ENCODE results near the gene SLC1A6. TPM values are rescaled to one million over a fixed set of nuclear protein-coding genes. Genes with fewer than 3 reads are reported as not detected.
"Not testable (repeated sequence)": the region's sequence is repeated elsewhere in the genome, so short reads cannot be mapped to it uniquely, and the experiment has no call there.

SLC1A6 gene
- total RNA-seq, 1 donor from 2014 or later, result not detected

GRCh38 chr19:14954071-14954655 is 25.5 kb downstream of the SLC1A6 start:
- intact Hi-C loops (cut with DNase I), result no loop called here
- no peak overlapping the region for H3K4me3 ChIP-seq
- H3K4me1 ChIP-seq, result no peaks in the 10 kb centered on the region
- DNase-seq (no peak), ATAC-seq (peak; percentile 35)
- no peaks in the 10 kb centered on the region for H3K27me3 ChIP-seq
- no peak for TF ChIP-seq CTCF (IDR thresholded peaks at IDR 0.05)
- H3K27ac ChIP-seq, result no peak overlapping the region
- peaks cover 9% of the 10 kb centered on the region for H3K9me3 ChIP-seq
- H3K36me3 ChIP-seq, result no peaks in the 10 kb centered on the region

GRCh38 chr19:14952767-14953166 is 26.9 kb downstream of the SLC1A6 start:
- no peaks in the 10 kb centered on the region for H3K36me3 ChIP-seq
- H3K4me3 ChIP-seq, result no peak overlapping the region
- H3K9me3 ChIP-seq, result no peaks in the 10 kb centered on the region
- H3K4me1 ChIP-seq, result no peaks in the 10 kb centered on the region
- TF ChIP-seq CTCF (IDR thresholded peaks at IDR 0.05), result no peak
- H3K27ac ChIP-seq, result no peak overlapping the region
- no peaks in the 10 kb centered on the region for H3K27me3 ChIP-seq
- DNase-seq (no peak), ATAC-seq (no peak)
- intact Hi-C loops (cut with DNase I), result no loop called here

GRCh38 chr19:14950421-14950820 is 29.2 kb downstream of the SLC1A6 start:
- TF ChIP-seq CTCF (IDR thresholded peaks at IDR 0.05), result no peak
- no peak for ATAC-seq
- no peaks in the 10 kb centered on the region for H3K9me3 ChIP-seq
- intact Hi-C loops (cut with DNase I), result no loop called here
- H3K36me3 ChIP-seq, result no peaks in the 10 kb centered on the region
- no peak for DNase-seq
- H3K4me1 ChIP-seq, result no peaks in the 10 kb centered on the region
- no peaks in the 10 kb centered on the region for H3K27me3 ChIP-seq
- no peak overlapping the region for H3K27ac ChIP-seq
- H3K4me3 ChIP-seq, result no peak overlapping the region

GRCh38 chr19:14949876-14950275 is 29.8 kb downstream of the SLC1A6 start:
- intact Hi-C loops (cut with DNase I), result no loop called here

GRCh38 chr19:14949413-14949812 is 30.3 kb downstream of the SLC1A6 start:
- H3K27ac ChIP-seq; H3K36me3 ChIP-seq; DNase-seq; H3K9me3 ChIP-seq; ATAC-seq; H3K27me3 ChIP-seq; H3K4me1 ChIP-seq; H3K4me3 ChIP-seq; intact Hi-C loops (cut with DNase I): not testable (repeated sequence)

More at GRCh38 chr19:14949876-14950275, 29.8 kb downstream of the SLC1A6 start:
- Histone ChIP-seq H3K27me3 (no peaks in the 10 kb centered on the region), H3K27ac (no peak overlapping the region), H3K4me3 (no peak overlapping the region), H3K4me1 (no peaks in the 10 kb centered on the region), H3K9me3 (no peaks in the 10 kb centered on the region), H3K36me3 (no peaks in the 10 kb centered on the region)
- no peak for TF ChIP-seq CTCF (IDR thresholded peaks at IDR 0.05)
- no peak for DNase-seq
- no peak for ATAC-seq

GRCh38 chr19:14944456-14944855 is 35.2 kb downstream of the SLC1A6 start:
- Histone ChIP-seq H3K27ac (no peak overlapping the region), H3K36me3 (no peaks in the 10 kb centered on the region), H3K9me3 (no peaks in the 10 kb centered on the region), H3K4me1 (no peaks in the 10 kb centered on the region), H3K4me3 (no peak overlapping the region), H3K27me3 (no peaks in the 10 kb centered on the region)
- DNase-seq (no peak), ATAC-seq (no peak)
- intact Hi-C loops (cut with DNase I), result no loop called here
- TF ChIP-seq CTCF (IDR thresholded peaks at IDR 0.05), result no peak
